SU-DHL-6 (cell line): ENCODE results near the gene KAZN.

Experiments used
- H2AFZ ChIP-seq: fragments of 200-600 bp; sonication (generic); 2 replicates; pipeline ENCODE4 v1.6.1; 2014; ENCODE audit warnings: low read depth, mild to moderate bottlenecking, moderate library complexity, mixed read lengths, antibody characterized with exemption, low read length; ENCODE audit not compliant: severe bottlenecking
- H3F3A ChIP-seq: fragments of 200-600 bp; shearing (Covaris generic); 2 replicates; pipeline ENCODE4 v1.6.0; 2016; ENCODE audit warnings: antibody characterized with exemption, mild to moderate bottlenecking; ENCODE audit not compliant: insufficient read depth
- H3K27ac ChIP-seq: fragments of 200-600 bp; sonication (generic); 2 replicates; pipeline ENCODE4 v1.5.1; 2016; ENCODE audit warnings: low read depth, mild to moderate bottlenecking, low read length, moderate library complexity, mixed read lengths
- H3K27me3 ChIP-seq: fragments of 200-600 bp; sonication (generic), shearing (Covaris generic); 2 replicates; pipeline ENCODE4 v1.6.0; 2014; ENCODE audit warnings: mild to moderate bottlenecking, low read length
- H3K36me3 ChIP-seq: fragments of 200-600 bp; sonication (generic); 2 replicates; pipeline ENCODE4 v1.6.1; 2014; ENCODE audit warnings: mild to moderate bottlenecking, low read length, mixed read lengths
- H3K4me2 ChIP-seq: fragments of 300-600, 200-600 bp; shearing (Covaris generic), sonication (generic); 2 replicates; pipeline ENCODE4 v1.6.0; 2014; ENCODE audit warnings: low read length, low read depth, mild to moderate bottlenecking; ENCODE audit not compliant: poor library complexity, severe bottlenecking
- H3K4me3 ChIP-seq: fragments of 200-600 bp; sonication (generic); 2 replicates; pipeline ENCODE4 v1.5.1; 2014; ENCODE audit warnings: antibody characterized with exemption, low read length, mild to moderate bottlenecking, mixed read lengths; ENCODE audit not compliant: insufficient read depth, poor library complexity, severe bottlenecking
- H3K79me2 ChIP-seq: fragments of 200-600 bp; sonication (generic); 2 replicates; pipeline ENCODE4 v1.6.1; 2014; ENCODE audit warnings: mild to moderate bottlenecking, low read length, moderate library complexity; ENCODE audit not compliant: insufficient read depth
- H3K9ac ChIP-seq: fragments of 200-600 bp; sonication (generic); 2 replicates; pipeline ENCODE4 v1.7.0; 2014; ENCODE audit warnings: mild to moderate bottlenecking, low read length
- H3K9me2 ChIP-seq: fragments of 200-600 bp; sonication (generic); replicated peaks from 2 replicates; pipeline ENCODE4 v1.6.1; 2014; ENCODE audit warnings: low read length; ENCODE audit not compliant: insufficient read depth
- H3K9me3 ChIP-seq: fragments of 200-600 bp; sonication (generic); 2 replicates; pipeline ENCODE4 v1.6.1; 2014; ENCODE audit warnings: low read length, mixed read lengths; ENCODE audit not compliant: insufficient read depth
- H4K20me1 ChIP-seq: fragments of 200-600 bp; sonication (generic); 2 replicates; pipeline ENCODE4 v1.6.1; 2014; ENCODE audit warnings: low read depth, mild to moderate bottlenecking, antibody characterized with exemption, low read length, moderate library complexity, mixed read lengths
- CTCF ChIP-seq: fragments of 200-600 bp; sonication (generic); IDR thresholded peaks from one replicate; pipeline ENCODE4 v1.5.1; 2017; ENCODE audit warnings: antibody characterized with exemption, mild to moderate bottlenecking, low read length, moderate library complexity; ENCODE audit not compliant: insufficient read depth, poor library complexity, severe bottlenecking
- EZH2phosphoT487 ChIP-seq: fragments of 200-600 bp; sonication (generic), shearing (Covaris generic); conservative IDR thresholded peaks from 2 replicates; pipeline ENCODE4 v1.6.1; 2018; ENCODE audit warnings: mild to moderate bottlenecking, antibody characterized with exemption, low read length, moderate library complexity, mixed read lengths

The KAZN gene

GRCh38 chr1:14783592-14783886, 185.1 kb downstream of the KAZN start:
- Histone ChIP-seq H3K4me3 (no peak overlapping the region), H3F3A (no peaks in the 10 kb centered on the region), H3K9me3 (no peaks in the 10 kb centered on the region), H4K20me1 (no peaks in the 10 kb centered on the region), H3K27me3 (no peaks in the 10 kb centered on the region), H3K27ac (no peak overlapping the region), H3K9me2 (no peaks in the 10 kb centered on the region), H3K4me2 (no peak overlapping the region), H3K9ac (no peak overlapping the region), H3K79me2 (no peaks in the 10 kb centered on the region), H2AFZ (no peak overlapping the region), H3K36me3 (no peaks in the 10 kb centered on the region)
- TF ChIP-seq CTCF (no peak), EZH2phosphoT487 (no peak)

- H3K9ac ChIP-seq: no peak overlapping the region
- H3K27ac ChIP-seq: no peak overlapping the region
- H3K9me3 ChIP-seq: no peaks in the 10 kb centered on the region
- H3K9me2 ChIP-seq: no peaks in the 10 kb centered on the region
- no peak overlapping the region for H3K4me3 ChIP-seq
- H3K36me3 ChIP-seq: no peaks in the 10 kb centered on the region
- no peaks in the 10 kb centered on the region for H4K20me1 ChIP-seq
- TF ChIP-seq CTCF (no peak), EZH2phosphoT487 (no peak)
- no peaks in the 10 kb centered on the region for H3K79me2 ChIP-seq
- H3K27me3 ChIP-seq: no peaks in the 10 kb centered on the region
- H2AFZ ChIP-seq: no peak overlapping the region
- H3F3A ChIP-seq: no peaks in the 10 kb centered on the region
- no peak overlapping the region for H3K4me2 ChIP-seq
Observed at GRCh38 chr1:14784790-14785773, 186.6 kb downstream of the KAZN start.

- TF ChIP-seq EZH2phosphoT487: no peak
- TF ChIP-seq CTCF: no peak
- Histone ChIP-seq H3K9ac (no peak overlapping the region), H3K9me2 (no peaks in the 10 kb centered on the region), H2AFZ (no peak overlapping the region), H3K27ac (no peak overlapping the region), H3K36me3 (no peaks in the 10 kb centered on the region), H3K4me3 (no peak overlapping the region), H3K27me3 (no peaks in the 10 kb centered on the region), H3K79me2 (no peaks in the 10 kb centered on the region), H3K4me2 (no peak overlapping the region), H3K9me3 (no peaks in the 10 kb centered on the region), H3F3A (no peaks in the 10 kb centered on the region), H4K20me1 (no peaks in the 10 kb centered on the region)
Observed at GRCh38 chr1:14786109-14786675, 187.7 kb downstream of the KAZN start.
